Fibroblast of skin of back (primary cell): Measurements from ENCODE around the gene DBI.
A peak's percentile ranks its signal among the peaks of the same experiment; 100 is the strongest.
"Not testable (repeated sequence)": the region's sequence is repeated elsewhere in the genome, so short reads cannot be mapped to it uniquely, and the experiment has no call there.

Source experiments
- DNase-seq: peaks from one replicate; pipeline ENCODE4 v3.0.0-alpha.2; 2013

The DBI gene

GRCh38 chr2:119402645-119403560 is 36.1 kb downstream of the DBI start:
- no peak for DNase-seq

- not testable (repeated sequence) for DNase-seq
Observed at GRCh38 chr2:119403618-119404017, 36.8 kb downstream of the DBI start.

GRCh38 chr2:119405151-119405550 is 38.4 kb downstream of the DBI start:
- no peak for DNase-seq

GRCh38 chr2:119407430-119408220 is 40.8 kb downstream of the DBI start:
- peak; percentile 47 for DNase-seq

DNA sequence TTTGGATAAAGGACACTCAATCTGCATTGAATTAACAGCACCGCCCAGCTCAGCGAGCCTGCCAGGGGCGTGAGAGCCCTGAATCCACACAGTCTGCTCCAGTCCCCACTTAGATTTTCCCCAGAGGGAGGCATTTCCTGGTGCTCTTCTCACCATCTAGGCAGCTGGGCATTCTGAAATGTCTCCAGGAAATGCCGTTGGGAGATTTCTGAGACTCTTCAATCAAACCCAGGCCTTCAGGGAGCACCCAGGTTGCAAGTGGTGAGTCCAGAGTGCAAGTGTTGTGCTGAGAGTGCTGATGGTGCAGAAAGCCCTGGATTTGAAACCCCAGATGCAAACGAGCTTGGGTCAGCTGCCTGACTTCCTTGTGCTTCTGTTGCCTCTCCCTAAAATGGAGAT is 41.4 kb downstream of the DBI start:
- DNase-seq = no peak

- DNase-seq = no peak
Observed at GRCh38 chr2:119409506-119409905, 42.7 kb downstream of the DBI start.

DNA sequence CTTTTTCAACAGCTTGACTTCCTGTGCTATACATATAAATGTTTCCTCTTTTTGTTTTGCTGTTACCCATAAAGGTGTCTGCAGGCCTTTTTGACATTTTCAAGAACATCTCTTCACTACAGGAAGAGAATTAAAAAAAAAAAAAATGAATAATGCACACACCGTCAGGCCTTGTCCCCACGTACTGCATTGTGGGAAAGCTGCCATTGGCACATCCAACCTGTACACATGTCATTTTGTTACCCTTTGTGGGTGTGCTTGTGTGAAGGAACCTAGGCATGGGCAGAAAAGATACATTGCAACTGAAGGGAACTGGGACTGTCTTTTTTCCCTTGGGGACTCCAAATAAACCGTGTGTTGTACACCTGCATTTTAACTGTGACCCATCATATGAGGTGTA is 48.1 kb downstream of the DBI start:
- DNase-seq = no peak

GRCh38 chr2:119415630-119416029 is 48.9 kb downstream of the DBI start:
- DNase-seq = no peak

DNA sequence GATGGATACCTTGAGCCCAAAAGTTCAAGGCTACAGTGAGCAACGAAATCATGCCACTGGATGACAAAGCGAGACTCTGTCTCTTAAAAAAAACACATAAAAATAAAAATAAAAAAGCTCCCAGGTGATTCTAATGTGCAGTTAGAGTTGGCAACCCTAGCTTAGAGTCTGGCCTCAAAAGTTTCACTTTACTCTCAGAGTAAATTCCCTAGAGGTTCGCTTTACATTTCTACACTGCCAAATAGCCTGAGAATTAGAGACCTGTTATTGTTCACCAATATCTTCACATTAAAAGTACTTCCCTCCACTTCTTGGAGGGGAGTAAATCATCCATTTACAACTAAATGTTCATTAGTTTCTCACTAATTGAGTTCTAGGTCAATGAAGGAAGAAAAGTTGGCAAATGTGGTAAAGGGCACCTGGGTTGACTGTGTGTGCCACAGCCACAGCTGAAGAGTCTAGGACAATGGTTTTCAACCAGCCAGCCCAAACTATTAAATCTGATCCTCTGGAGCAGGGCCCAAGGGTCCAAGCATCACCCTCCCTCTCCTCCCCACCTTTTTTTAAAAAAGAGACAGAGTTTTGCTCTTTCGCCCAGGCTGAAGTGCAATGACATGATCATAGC is 49.6 kb downstream of the DBI start:
- no peak for DNase-seq

- DNase-seq = no peak
Observed at GRCh38 chr2:119417908-119418307, 51.1 kb downstream of the DBI start.

GRCh38 chr2:119419065-119419464 is 52.3 kb downstream of the DBI start:
- DNase-seq = no peak

- DNase-seq = no peak
Observed at GRCh38 chr2:119419803-119420508, 53.2 kb downstream of the DBI start.

DNA sequence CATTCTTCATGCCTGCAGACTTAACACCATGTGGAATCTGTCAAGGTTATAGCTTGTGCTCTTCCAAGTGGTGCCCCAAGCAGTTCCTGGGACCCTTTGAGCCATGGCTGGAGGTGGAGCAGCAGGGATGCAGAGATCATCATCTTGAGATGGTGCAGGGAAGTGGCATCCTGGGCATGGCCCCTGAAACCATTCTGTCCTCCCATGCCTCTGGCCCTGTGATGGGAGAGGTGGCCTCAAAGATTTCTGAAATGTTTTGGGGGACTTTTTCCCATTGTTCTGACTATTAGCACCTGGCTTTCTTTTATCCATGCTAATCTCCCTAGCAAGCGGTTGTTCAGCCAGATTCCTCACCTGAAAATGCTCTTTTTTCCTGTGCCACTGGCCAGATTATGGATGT is 54.5 kb downstream of the DBI start:
- no peak for DNase-seq

DNA sequence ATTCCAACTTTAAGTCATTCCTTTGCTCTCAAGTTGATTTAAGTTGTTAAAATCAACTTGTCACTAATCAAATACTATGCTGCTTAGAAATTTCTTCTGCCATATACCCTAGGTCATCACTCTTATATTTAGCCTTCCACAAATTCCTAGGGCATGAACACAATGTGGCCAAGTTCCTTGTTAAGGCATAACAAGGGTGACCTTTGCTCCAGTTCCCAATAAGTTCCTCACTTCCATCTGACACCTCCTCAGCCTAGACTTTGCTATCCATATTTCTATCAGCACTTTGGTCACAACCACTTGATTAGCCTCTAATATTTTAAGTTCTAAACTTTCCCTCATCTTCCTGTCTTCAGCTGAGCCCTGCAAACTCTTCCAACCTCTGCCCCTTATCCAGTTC is 55.0 kb downstream of the DBI start:
- peak; percentile 32 for DNase-seq
